Measurements from ENCODE around the gene CD59.

Gene CD59

GRCh38 chr11:33769542-33769941 is 33.3 kb upstream of the CD59 start:
- DNase-seq, result no peak
- TF ChIP-seq POLR2A (IDR thresholded peaks at IDR 0.05; ENCODE audit: low read length) (no peak), GATA1 (IDR thresholded peaks at IDR 0.05; ENCODE audit: low read depth, low read length) (no peak)

GRCh38 chr11:33767624-33768023 is 31.4 kb upstream of the CD59 start:
- no peak for DNase-seq
- TF ChIP-seq GATA1 (IDR thresholded peaks at IDR 0.05; ENCODE audit: low read depth, low read length) (no peak), POLR2A (IDR thresholded peaks at IDR 0.05; ENCODE audit: low read length) (no peak)

- TF ChIP-seq POLR2A (IDR thresholded peaks at IDR 0.05; ENCODE audit: low read length) (no peak), GATA1 (IDR thresholded peaks at IDR 0.05; ENCODE audit: low read depth, low read length) (no peak)
- DNase-seq, result no peak
Observed at GRCh38 chr11:33766085-33766484, 29.9 kb upstream of the CD59 start.

GRCh38 chr11:33761471-33761870 is 25.2 kb upstream of the CD59 start:
- TF ChIP-seq GATA1 (IDR thresholded peaks at IDR 0.05; ENCODE audit: low read depth, low read length) (no peak), POLR2A (IDR thresholded peaks at IDR 0.05; ENCODE audit: low read length) (no peak)
- no peak for DNase-seq

- DNase-seq, result no peak
- TF ChIP-seq GATA1 (IDR thresholded peaks at IDR 0.05; ENCODE audit: low read depth, low read length) (no peak), POLR2A (IDR thresholded peaks at IDR 0.05; ENCODE audit: low read length) (no peak)
Observed at GRCh38 chr11:33753304-33753967, 17.2 kb upstream of the CD59 start.

- no peak for DNase-seq
- no peak for TF ChIP-seq GATA1 (IDR thresholded peaks at IDR 0.05; ENCODE audit: low read depth, low read length)
- no peak for TF ChIP-seq POLR2A (IDR thresholded peaks at IDR 0.05; ENCODE audit: low read length)
Observed at GRCh38 chr11:33751878-33752277, 15.7 kb upstream of the CD59 start.

GRCh38 chr11:33747979-33748378 is 11.8 kb upstream of the CD59 start:
- no peak for TF ChIP-seq POLR2A (IDR thresholded peaks at IDR 0.05; ENCODE audit: low read length)
- TF ChIP-seq GATA1 (IDR thresholded peaks at IDR 0.05; ENCODE audit: low read depth, low read length), result no peak
- DNase-seq, result no peak

GRCh38 chr11:33743291-33743690 is 7.1 kb upstream of the CD59 start:
- TF ChIP-seq GATA1 (IDR thresholded peaks at IDR 0.05; ENCODE audit: low read depth, low read length) (no peak), POLR2A (IDR thresholded peaks at IDR 0.05; ENCODE audit: low read length) (no peak)
- no peak for DNase-seq

GRCh38 chr11:33742249-33742851 is 6.1 kb upstream of the CD59 start:
- DNase-seq, result peak; percentile 34 to 65
- no peak for TF ChIP-seq GATA1 (IDR thresholded peaks at IDR 0.05; ENCODE audit: low read depth, low read length)
- TF ChIP-seq POLR2A (IDR thresholded peaks at IDR 0.05; ENCODE audit: low read length), result no peak

GRCh38 chr11:33741806-33742205 is 5.6 kb upstream of the CD59 start:
- DNase-seq, result no peak
- TF ChIP-seq POLR2A (IDR thresholded peaks at IDR 0.05; ENCODE audit: low read length) (no peak), GATA1 (IDR thresholded peaks at IDR 0.05; ENCODE audit: low read depth, low read length) (no peak)

GRCh38 chr11:33737362-33737821 is 1.2 kb upstream of the CD59 start:
- DNase-seq, result peak; percentile 83 to 92
- TF ChIP-seq GATA1 (IDR thresholded peaks at IDR 0.05; ENCODE audit: low read depth, low read length) (peak; percentile 44), POLR2A (IDR thresholded peaks at IDR 0.05; ENCODE audit: low read length) (no peak)

- TF ChIP-seq GATA1 (IDR thresholded peaks at IDR 0.05; ENCODE audit: low read depth, low read length) (no peak), POLR2A (IDR thresholded peaks at IDR 0.05; ENCODE audit: low read length) (no peak)
- peak; percentile 73 to 80 for DNase-seq
Observed at GRCh38 chr11:33735271-33736147, 714 bp downstream of the CD59 start.

- TF ChIP-seq GATA1 (IDR thresholded peaks at IDR 0.05; ENCODE audit: low read depth, low read length), result no peak
- TF ChIP-seq POLR2A (IDR thresholded peaks at IDR 0.05; ENCODE audit: low read length), result no peak
- peak; percentile 57 for DNase-seq
Observed at GRCh38 chr11:33734441-33735270, 1.6 kb downstream of the CD59 start.

All from erythroblast (primary cell).